AG04450 (cell line): ENCODE results near the gene LMO1. TPM values are rescaled to one million over a fixed set of nuclear protein-coding genes. Genes with fewer than 3 reads are reported as not detected.

Source experiments
- CTCF ChIA-PET: fragments of 300-600, 350-600 bp; formaldehyde crosslinking; extraction: SDS; loops from one replicate; lab custom pipeline; 2022; ENCODE audit warnings: antibody characterized with exemption, inconsistent platforms; lab: Charles Lee
- POLR2A ChIA-PET: fragments of 350-600 bp; formaldehyde crosslinking; extraction: SDS; loops from one replicate; lab custom pipeline; 2021; ENCODE audit warnings: antibody characterized with exemption, inconsistent platforms; lab: Yijun Ruan, JAX
- DNase-seq: peaks from one replicate; pipeline ENCODE4 v3.0.0-alpha.2; 2011; ENCODE audit warnings: low read depth, low spot score
- H3K27ac ChIP-seq: one replicate; pipeline ENCODE4 v1.5.1; 2012; ENCODE audit warnings: low read depth, low read length, control low read depth
- H3K27me3 ChIP-seq: one replicate; pipeline ENCODE4 v1.6.0; 2012; ENCODE audit warnings: low read length; ENCODE audit not compliant: control insufficient read depth, insufficient read depth
- H3K4me3 ChIP-seq: 2 replicates; pipeline ENCODE4 v1.5.1; 2011; ENCODE audit warnings: mild to moderate bottlenecking, low read depth, low read length, control low read depth
- H3K9me3 ChIP-seq: 2 replicates; pipeline ENCODE4 v1.5.1; 2012; ENCODE audit warnings: low read length; ENCODE audit not compliant: control insufficient read depth, insufficient read depth
- polyA plus RNA-seq: library from polyadenylated mRNA; depleted of rRNA; stranded (reverse); fragments of >200 nt; gene quantifications from 2 replicates; pipeline ENCODE4 v1.2.3, GENCODE V29; 2011
- TF ChIP-seq, protein P1 (sequence below): IDR thresholded peaks from 2 replicates; pipeline ENCODE4 v1.5.1; 2011; ENCODE audit warnings: low read depth, low read length, control low read depth, inconsistent platforms

The LMO1 gene
- polyA plus RNA-seq, 1 experiment = not detected

DNA sequence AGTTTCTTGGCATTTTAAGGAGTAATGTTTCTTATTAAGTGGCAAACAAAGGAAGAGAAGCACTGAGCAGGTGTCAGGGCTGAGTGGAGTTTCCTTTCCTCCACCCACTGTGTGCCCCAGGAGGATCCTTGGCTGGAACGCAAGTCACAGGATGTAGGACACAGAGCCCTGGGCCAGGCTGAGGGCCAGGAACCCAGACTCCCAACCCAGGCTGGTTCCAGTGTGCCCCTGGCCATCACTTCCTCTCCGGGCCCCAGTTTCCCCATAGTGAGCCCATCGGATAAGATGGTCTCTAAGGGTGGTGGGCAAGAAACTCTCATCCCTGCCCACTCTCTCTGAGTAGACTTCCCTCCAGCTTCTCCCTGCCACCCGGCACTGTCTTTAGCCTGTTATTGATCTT lies 45.3 kb downstream of the LMO1 start:
- Histone ChIP-seq H3K27ac (no peak overlapping the region), H3K4me3 (no peak overlapping the region), H3K9me3 (no peaks in the 10 kb centered on the region), H3K27me3 (peaks cover 25% of the 10 kb centered on the region)
- no peak for DNase-seq
- CTCF ChIA-PET = interaction anchor here (0.6 kb wide), 1 partner anchor 33 kb away, joined by 3 read pairs; no protein-coding TSS in a partner anchor
- POLR2A ChIA-PET = no interaction called here
- TF ChIP-seq, protein P1, sequence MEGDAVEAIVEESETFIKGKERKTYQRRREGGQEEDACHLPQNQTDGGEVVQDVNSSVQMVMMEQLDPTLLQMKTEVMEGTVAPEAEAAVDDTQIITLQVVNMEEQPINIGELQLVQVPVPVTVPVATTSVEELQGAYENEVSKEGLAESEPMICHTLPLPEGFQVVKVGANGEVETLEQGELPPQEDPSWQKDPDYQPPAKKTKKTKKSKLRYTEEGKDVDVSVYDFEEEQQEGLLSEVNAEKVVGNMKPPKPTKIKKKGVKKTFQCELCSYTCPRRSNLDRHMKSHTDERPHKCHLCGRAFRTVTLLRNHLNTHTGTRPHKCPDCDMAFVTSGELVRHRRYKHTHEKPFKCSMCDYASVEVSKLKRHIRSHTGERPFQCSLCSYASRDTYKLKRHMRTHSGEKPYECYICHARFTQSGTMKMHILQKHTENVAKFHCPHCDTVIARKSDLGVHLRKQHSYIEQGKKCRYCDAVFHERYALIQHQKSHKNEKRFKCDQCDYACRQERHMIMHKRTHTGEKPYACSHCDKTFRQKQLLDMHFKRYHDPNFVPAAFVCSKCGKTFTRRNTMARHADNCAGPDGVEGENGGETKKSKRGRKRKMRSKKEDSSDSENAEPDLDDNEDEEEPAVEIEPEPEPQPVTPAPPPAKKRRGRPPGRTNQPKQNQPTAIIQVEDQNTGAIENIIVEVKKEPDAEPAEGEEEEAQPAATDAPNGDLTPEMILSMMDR = no peak

DNA sequence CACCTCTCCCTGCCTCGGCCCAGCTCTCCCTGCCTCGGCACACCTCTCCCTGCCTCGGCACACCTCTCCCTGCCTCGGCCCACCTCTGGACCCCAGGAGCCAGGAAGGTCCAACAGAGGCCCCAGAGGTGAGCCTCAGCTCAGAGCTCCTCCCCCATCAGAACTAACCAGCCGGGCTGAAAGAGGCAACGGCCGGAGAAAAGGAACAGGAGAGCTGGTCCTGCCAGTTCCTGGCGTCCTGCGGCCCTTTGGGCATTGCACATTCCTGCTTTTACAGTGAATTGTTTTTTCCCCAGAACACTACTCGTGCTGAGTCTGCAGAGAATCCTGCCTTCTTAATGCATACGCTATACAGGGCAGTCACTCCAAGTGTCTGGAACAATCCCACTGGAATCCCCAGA lies 45.8 kb downstream of the LMO1 start:
- Histone ChIP-seq H3K9me3 (no peaks in the 10 kb centered on the region), H3K4me3 (no peak overlapping the region), H3K27me3 (peaks cover 25% of the 10 kb centered on the region), H3K27ac (no peak overlapping the region)
- CTCF ChIA-PET = interaction anchor here (0.6 to 0.7 kb wide), 2 partner anchors 32 to 136 kb away, joined by 3 read pairs; no protein-coding TSS in a partner anchor
- TF ChIP-seq, protein P1 = no peak
- POLR2A ChIA-PET = no interaction called here
- DNase-seq = no peak

DNA sequence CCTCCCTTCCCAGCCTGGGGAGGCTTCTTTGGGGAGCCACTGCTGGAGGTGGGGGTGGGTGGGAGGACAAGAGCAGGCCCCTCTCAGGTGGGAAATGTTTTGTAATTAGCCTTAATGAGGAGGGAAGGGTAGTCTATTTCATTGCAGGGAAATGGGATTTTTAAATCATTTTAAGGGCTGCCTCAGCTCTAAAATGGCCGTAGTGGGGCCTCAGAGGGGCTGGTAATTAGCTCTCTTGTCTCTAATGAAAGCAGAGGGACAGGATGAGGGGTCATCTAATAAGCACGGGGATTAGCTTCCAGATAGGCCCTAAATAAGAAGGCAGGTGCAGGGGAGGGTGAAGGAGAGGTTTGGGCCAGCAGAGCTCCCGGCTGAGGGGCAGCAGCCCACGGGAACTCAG lies 46.5 kb downstream of the LMO1 start:
- H3K27me3 ChIP-seq = peaks cover 28% of the 10 kb centered on the region
- ChIA-PET CTCF (interaction anchor here (0.7 kb wide), 1 partner anchor 137 kb away, joined by 3 read pairs; no protein-coding TSS in a partner anchor), POLR2A (no interaction called here)
- no peak overlapping the region for H3K27ac ChIP-seq
- no peak for DNase-seq
- TF ChIP-seq, protein P1 = no peak
- no peak overlapping the region for H3K4me3 ChIP-seq
- H3K9me3 ChIP-seq = no peaks in the 10 kb centered on the region

DNA sequence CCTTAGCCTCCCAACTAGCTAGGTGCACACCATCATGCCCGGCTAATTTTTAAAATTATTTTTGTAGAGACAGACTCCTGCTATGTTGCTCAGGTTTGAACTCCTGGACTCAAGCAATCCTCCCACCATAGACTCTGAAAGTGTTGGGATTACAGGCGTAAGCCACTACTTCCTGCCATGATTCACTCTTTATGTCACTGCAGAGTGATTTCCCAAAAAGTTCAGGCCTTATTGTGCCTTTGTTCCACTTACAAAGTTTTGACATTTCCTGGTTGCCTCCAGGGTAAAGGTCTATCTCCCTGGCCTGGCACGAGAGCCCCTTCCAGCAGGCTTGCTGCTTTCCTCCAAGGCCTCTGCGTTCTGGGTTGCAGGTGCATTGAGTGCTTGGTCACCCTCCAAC lies 50.3 kb downstream of the LMO1 start:
- Histone ChIP-seq H3K27ac (no peak overlapping the region), H3K27me3 (peaks cover 18% of the 10 kb centered on the region), H3K4me3 (no peak overlapping the region), H3K9me3 (no peaks in the 10 kb centered on the region)
- ChIA-PET CTCF (no interaction called here), POLR2A (no interaction called here)
- DNase-seq = no peak
- TF ChIP-seq, protein P1 = no peak

DNA sequence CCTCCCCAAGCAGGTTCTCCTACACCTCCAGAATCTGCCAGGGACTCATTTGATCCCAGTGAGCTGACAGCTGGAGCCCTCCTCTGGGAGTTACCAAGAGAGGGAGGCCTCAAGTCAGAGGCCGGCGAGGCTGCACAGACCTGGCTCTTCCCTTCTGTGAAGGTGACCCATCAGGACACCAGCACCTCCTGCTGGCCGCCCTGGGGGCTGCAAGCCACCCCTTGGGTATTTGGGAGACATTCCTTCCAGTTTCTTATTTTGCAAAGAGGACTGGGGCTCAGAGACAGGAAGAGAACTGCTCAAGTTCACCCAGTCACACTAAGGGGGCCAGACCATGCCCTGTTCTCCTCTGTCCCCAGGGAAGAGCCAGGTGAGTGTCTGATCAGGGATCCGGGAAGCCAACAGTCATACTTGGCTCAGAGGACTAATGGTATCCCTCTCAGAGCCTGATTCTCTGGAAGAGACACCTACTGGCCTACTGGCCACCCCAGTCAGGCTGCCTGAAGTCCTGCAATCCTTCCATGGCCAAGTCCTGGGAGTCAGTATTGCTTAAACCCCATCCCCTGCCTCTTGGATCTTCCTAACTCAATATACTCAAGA lies 54.4 kb downstream of the LMO1 start:
- DNase-seq = no peak
- Histone ChIP-seq H3K9me3 (no peaks in the 10 kb centered on the region; the same call in 1 of the 2 replicates), H3K27ac (no peak overlapping the region), H3K27me3 (peaks cover 12% of the 10 kb centered on the region), H3K4me3 (no peak overlapping the region)
- TF ChIP-seq, protein P1 = peak; percentile 22; the same call in 1 of the 2 replicates
- ChIA-PET CTCF (no interaction called here), POLR2A (no interaction called here)
